Fibroblast of skin of scalp (primary cell): ENCODE data around the gene SNAP47.
A peak's percentile ranks its signal among the peaks of the same experiment; 100 is the strongest.

Experiments
- DNase-seq: peaks from one replicate; pipeline ENCODE4 v3.0.0-alpha.2; 2013

The SNAP47 gene

DNA sequence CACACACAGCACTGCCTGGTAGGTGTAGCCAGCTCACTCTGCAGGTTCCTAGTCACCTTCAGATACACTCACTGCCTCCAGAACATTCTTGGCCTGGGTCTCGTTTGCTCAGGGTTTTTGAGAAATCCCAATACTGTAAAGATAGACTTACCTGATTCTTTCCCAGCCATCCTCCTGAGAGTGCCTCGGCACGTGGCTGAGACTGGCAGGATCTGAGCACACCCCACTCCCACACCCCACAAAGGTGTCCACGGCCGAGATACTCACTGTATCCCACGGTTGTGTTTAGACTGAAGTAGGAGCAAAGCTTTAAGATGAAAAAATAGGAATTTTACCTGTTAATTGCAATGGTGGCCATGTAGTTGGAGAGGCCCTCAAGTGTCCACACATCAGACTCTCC, 33.4 kb downstream of the SNAP47 start:
- no peak for DNase-seq

DNA sequence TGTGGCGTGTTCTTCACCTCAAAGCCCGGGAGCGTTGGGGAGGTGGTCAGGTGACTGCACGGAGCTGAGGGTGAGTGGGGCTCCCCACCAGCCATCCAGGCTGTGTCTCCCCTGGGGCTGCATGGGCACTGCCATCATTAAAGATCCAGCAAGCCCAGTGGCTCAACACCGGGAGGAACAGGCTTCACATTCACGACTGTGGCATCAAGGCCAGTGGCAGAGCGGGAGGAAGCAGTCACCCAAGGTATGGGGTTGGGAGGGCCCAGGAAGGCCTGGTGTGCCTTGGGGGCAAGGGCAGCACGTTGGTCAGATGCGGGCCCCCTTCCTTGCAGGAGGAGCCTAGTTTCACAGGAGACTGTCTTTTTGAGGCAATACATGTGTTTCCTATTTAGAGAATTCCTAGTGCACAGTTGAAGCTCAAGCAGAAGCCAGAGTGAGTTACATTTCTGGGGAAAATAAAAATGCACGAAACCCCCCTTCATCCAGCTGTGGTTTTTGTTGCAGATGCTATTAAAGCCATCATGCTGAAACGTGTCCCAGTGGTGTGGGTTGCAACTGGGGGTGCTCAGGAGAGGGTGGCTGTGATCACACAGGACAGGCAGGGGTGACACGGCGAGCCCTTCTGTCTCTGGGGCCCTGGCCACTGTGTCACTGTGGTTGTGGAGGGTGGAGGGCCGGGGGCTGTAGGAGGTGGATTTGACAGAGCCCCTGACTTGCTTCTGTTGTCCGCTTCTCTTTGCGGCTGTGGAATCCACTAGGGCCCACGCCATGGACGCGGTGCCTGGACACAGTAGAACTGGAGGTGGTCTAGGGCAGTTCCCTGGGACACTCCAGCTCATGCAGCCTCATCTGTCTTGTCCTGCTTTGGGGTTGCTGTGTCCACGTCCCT, 34.1 kb downstream of the SNAP47 start:
- DNase-seq = peak; percentile 59

DNA sequence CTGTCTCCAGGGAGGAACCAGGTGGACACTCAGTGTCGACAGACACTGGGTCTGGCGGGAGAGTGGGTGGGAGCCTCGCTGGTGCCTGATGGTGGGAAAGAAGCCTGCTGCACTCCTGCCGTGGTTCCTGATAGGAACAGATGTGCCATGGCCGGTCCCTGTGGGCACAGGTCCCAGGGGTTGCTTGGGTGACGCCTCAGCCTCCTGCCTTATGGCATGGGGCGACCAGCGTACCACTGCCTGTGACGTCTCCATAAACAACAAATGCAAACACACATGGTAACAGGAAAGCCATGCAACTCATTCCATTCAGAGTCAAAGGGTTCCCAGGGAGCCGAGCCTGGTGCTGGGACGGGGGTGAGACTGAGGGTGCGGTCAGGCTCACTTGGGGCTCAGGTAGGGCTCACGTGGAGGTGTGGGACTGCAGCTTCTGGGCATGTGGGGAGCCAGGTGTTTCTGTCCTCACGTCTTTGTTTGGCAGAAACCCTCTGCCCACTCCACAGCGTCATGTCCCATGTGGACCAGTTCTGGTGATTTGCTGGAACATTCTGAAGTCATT, 34.8 kb downstream of the SNAP47 start:
- DNase-seq = no peak

DNA sequence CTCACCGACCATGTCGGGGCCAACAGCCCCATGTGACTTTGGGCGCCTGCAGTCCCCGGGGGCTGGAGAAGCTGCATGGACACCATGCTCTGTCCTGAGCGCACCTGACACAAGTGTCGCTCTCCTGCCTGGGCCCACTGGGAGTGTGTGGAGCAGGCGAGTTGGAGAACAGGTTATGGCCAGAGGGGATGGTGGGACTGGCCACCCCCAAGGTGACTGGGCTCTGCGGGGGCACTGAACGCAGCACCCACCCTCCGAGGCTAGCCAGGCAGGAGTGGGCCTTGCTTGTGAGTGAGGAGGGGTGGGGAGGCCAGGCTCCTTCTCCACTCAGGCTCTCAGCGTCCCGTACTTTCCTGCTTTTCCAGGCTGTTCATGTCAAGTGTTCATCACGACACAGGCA, 35.6 kb downstream of the SNAP47 start:
- no peak for DNase-seq

DNA sequence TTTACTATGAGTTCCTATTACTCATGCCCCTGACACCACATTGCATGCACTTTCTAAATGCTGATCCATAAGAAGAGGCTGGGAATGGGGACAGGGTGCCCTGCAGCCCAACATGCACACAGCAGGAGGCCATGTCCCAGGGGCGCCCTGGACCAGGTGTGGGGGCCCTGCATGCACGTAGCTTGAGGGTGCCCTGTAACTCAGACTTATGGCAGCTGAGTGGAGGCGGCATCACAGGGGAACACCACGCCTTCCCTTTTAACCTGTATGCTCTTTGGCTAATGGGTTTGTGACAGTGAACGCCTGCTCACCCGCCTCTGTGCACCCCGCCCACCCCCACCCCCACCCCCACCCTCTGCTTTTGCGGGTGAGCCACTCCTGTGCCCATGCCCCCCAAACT, 36.1 kb downstream of the SNAP47 start:
- no peak for DNase-seq

DNA sequence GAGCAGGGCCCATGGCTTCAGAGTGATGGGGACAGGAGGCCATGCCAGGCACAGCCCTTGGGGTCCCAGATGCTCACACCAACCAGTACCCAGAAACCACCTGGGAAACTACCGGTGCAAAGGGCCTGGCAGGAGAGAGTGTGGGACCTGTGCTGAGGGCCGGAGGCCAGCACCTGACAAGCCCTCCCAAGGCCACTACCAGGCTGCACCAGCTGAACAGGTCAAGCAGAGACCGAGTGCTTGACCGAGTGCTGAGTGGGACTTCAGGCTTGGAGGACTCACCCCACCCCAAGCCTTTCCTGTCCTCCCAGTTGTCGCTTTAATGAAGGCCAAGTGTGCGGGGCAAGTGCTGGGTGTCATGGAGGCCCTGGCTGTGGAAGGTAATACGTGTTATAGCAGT, 36.5 kb downstream of the SNAP47 start:
- no peak for DNase-seq

DNA sequence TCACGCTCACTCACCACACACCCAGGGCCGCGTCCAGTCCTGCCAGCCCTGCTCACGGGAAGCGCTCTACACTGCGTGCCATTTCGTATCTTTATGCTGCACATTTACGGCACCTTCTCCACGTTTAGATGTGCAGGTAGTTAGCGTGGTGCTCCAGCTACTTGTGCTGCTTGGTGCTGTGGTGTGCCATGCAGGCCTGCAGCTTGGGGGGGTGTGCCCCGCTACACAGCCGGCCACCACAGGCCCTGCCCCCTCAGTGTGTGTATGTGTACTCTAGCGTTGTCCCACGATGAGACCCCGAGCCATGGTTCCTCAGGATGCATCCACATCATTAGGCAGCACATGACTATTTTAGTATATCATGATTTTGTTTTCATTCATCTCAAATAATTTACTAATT, 38.3 kb downstream of the SNAP47 start:
- DNase-seq = no peak

DNA sequence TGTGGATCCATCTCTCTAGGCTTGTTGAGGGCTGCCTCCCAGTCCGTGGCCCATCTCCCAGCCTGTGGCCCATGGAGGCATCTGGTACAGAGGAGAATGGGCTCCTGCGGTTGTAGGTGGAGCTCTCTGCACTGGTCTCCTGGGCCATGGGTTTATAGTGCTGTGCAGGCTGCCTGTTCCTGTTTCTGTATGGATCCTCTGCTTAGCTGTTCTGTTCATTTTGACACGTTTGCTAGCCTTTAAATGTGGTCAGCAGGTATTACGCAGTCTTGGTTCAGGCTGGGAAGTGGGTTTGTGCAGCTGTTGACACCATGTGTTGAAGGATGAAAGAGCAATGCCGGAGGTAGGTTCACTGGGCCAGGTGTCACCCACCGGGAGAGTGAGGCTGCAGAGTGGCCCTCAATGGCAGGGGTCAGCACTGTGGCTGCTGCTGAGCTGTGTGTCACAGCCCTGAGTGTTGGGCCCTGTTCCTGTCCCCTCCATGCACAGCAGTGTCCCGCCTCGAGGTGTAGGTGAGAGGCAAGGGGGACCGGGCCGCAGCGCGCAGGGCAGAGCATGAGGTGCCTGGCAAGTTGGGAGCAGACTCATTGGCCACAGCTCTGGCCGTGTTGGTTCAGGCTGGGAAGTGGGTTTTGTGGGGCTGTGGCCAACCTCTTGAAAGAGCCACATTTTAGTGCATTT, 39.0 kb downstream of the SNAP47 start:
- no peak for DNase-seq

DNA sequence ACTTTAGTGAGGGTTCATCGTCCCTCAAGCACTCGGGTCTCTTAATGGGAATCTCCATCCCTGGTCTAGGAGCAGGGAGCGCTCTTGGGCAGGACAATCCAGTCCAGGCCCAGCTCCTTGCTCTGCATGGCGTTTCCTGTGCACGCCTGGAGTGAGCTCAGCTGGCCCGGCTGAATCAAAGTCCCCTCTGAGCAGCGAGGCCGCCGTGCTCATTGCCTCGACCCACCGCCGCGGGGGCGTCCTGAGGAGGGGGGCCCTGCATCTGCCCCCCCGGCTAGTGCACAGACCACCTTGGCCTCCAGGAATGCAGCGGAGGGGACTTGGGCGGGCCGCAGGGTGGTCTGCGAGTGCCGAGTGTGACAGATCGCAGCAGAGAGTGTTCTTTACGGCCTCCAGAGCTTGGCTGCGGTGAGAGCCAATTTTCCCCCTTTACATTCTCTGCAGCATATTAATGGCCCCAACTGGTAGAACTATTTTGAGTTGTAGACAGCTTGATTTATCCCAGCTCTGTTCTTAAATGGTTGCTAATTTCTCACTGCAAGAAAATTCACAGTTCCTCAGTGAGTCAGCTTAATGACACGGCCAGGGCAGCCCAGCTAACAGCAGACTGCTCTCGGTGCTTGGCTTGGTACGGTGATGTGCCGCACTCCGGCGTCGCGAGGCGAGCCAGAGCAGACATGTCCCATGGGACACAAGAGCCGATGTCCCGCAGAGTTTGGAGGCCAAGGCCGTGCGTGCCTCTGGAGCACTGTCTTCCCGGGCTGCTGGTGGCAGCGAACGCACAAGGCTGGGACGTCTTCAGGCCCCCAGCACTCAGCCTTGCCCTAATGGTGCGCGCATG, 39.8 kb downstream of the SNAP47 start:
- peak; percentile 96 for DNase-seq

DNA sequence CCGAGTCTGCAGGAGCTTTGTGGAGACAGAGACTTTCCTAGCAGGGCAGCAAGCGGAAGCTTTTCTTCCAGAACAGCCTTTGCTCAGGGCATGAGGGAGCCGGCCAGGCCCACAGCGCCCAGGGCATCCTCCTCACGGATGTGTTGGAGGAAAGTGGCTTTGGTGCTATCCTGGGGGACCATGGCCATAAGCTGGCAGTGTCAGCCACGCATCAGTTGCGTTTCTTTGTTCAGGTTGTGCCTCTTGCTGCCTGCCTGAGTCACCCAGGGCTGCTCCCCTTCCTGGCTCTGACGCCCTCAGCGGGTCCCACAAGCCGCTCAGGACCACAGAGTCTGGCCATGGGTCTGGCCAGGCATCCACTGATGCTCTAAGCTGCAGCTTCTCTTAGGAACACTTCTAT, 40.6 kb downstream of the SNAP47 start:
- peak; percentile 24 for DNase-seq

DNA sequence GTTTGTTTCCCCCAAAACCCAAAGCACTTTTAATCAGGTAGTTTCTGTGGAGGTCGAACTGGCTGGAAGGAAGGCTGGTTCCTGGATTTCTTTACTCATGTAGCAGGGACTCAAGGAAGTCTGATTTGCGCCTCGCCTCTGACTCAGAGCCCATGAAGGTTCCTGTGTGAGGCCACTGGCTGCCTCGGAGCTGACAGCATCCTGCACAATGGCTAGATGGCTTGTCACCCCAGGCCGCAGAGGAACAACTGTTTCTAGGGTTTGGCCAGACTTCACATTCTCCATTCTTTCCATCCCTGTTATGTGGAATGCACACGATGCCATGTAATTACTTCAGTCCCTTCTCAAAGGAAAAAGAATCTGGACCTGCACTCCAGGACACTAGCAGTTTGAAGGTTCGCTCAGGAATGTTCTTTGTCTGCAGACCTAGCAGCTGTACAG, 41.1 kb downstream of the SNAP47 start:
- DNase-seq = peak; percentile 93

DNA sequence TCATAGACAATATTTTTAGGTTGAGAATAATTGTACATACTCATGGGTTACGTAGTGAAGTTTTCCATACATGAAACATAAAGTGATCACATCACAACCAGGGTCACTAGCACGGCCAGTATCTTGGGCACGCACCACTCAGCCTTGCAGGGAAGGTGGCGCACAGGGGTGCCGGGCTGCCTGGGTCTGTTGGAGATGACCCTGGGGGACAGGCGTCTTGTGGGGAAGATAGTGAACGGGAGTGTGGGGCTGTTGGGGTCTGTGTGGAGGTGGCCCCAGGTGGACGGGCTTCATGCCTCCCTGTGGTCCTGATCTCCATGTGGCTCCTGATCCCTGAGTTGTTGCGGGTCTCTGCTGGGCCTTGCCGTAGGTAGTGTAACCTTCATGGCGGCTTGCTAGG, 41.9 kb downstream of the SNAP47 start:
- no peak for DNase-seq

DNA sequence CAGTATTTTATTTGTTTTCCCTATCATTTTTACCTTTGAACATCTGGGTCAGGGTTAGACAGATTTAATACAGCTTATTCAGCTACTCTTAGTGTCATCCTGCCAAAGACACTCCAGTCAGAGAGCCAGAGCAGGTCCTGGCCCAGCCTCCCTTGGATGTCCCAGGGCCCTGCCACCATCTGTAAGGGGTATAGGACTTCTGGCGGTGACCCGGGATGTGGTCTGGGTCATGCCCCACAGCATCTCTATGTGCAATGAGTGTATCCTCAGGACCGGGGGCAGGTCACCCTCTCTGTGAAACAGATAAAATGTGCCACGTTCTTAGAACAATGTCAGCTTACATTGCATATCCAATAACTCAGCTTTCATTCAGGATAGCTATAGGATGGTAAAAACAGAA, 42.4 kb downstream of the SNAP47 start:
- no peak for DNase-seq

DNA sequence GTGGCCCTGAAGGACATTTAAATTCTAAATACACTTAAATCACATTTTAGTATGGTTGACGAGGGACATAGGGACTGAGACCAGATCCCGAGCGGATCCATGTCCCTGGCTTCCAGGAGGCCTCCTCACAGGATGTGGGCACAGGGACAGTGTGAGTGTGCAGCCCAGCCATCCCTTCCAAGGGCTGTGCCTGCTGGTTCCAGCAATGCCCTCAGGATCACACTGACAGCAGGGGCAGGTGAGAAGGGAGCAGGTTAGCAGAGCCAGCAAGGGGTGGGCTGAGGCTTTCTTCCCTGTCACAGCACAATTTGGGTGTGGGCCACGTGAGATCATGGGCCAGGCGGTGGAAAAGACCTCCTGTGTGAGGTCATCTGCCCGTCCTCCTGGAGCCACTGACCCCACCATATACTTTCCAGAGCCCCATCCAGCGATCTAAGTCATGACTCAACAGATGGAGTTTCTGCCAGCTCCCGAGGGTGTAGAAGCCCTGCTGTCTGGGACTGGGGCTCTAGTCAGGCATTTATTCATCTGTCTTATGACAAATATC, 43.2 kb downstream of the SNAP47 start:
- peak; percentile 65 for DNase-seq

DNA sequence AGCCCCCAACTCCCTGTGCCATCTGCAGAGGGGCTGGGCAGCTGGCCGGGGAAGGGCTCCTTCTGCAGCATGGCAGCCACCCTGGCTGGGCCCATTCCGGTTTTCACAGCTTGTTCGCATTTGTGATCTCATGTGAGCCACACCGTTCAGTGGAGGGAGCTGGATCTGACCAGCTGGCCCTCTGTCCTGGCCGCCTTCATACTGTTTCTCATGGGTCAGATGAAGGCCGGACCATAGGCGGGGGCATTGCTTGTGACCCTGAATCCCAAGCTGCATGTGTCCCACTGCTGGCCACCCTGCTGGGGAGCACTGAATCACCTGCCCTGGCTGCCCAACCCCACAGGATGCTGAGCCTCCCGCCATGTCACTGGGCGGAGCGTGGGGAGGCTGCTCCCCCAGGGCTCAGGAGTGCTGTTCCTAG, 43.8 kb downstream of the SNAP47 start:
- DNase-seq = no peak

DNA sequence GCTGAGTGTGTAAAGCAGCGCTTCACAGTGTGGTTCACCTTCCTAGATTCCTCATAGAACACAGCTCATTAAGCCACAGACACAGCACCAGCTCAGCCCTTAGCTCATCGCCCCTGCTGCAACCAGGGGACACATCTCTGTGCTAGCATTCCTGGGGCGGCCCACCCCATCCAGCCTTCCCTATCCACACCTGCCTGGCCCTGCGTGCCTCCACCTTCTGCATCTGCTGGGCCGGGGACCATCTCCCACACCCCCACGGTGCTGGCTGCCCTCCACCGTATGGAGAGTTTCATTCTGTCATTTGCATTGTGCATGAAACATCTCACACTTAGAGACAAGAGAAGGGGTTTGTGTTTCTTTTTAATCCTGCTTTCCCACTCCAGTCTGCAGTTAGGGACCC, 44.5 kb downstream of the SNAP47 start:
- DNase-seq = no peak

DNA sequence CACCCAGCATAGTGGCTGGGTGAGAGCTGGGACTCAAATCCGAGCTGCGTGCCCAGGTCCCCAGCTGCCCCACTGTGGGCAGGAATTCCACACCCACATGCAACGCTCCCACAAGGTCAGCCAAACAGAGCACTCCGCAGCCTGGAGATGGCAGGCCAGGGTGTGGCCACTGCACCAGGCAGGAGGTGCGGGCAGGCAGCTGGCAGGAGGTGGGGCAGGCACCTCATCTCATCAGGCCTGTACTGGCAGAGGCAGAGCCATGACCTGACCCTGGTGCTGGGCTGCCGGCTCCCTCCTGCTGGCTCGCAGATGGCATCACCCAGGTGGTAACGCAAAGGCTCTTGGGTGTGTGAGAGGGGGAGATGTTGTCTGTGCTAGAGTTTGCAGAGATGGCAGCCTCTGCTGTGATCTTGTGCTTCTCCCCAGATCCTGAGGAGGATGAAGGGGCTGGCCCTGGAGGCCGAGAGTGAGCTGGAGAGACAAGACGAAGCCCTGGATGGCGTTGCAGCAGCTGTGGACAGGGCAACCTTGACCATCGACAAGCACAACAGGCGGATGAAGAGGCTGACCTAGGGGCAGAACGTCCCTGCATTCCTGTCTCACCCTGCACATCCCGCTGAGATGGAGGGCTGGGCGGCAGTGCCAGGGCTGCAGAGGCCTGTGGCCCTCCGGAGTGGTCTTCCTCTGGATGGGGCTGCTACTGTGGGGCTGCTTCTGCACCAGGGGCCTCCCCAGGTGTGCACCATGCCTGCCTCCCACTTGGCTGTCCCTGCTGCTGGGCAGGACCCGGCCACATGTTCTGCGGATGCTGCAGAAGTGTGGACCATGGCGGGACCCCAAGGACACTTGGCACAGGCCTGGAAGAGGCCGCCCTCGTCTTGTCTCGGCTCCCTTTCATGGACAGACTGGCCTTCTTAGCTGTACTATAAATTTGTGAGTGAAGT, 45.1 kb downstream of the SNAP47 start:
- no peak for DNase-seq

DNA sequence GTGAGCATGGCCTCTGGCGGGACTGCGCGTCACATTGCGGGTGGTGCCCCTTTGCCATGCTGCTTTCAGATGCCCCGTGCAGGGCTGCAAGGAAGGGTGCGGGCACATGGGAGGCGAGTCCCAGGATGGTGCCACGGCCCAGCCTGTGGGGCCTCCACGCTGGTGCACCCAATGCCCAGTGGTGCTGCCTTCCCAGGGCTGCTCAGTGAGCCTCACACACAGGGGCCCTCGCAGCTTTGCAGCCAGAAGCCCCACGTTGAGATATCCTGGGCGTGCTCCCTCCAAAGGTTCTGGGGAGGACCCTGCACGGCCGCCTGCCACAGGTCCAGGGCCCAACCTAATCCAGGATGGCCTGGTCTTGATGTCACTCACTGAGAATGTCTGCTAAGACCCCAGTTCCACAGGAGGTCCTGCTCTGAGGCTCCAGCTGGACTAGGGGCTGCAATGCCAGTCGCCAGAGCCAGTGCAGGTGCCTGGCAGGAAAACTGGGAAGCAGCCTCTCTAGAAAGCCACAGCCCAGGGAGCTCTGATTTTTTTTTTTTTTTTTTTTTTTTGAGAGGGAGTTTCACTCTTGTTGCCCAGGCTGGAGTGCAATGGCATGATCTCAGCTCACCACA, 46.2 kb downstream of the SNAP47 start:
- no peak for DNase-seq

DNA sequence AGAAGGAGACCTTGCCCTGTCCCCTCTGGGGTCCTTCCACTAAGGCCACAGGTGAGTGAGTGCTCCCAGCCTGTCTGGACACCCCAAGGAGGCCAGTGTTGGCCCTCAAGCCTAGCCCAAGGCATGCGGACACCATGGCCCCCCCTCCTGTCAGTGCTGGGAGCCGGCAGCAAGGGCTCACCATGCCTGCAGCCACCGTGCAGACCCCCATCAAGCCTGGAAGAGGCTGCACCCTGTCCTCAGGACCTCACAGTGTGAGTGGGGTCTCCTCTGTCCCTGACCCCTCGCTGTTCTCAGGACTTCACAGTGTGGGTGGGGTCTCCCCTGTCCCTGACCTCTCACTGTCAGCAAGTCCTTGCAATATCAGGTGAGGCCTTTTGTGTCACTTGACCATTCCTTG, 47.0 kb downstream of the SNAP47 start:
- no peak for DNase-seq

DNA sequence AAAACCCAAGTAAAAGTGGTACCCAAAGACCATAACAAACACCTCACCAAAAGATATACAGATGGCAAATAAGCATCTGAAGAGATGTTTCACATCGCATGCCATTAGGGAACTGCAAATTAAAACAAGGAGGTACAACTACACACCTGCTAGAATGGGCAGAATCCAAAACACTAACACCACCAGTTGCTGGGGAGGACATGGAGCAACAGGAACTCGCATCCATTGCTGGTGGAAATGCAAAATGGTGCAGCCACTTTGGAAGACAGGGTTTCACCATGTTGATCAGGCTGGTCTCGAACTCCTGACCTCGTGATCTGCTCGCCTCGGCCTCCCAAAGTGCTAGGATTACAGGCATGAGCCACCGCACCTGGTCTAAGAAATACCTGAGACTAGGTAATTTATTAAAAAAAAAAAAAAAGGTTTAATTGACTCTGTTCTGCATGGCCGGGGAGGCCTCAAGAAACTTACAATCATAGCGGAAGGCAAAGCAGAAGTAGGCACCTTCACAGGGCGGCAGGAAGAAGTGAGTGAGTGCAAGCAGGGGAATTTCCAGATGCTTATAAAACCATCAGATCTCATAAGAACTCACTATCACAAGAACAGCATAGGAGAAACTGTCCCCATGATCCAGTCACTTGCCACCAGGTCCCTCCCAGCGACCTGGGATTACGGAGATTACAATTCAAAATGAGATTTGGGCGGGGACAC, 50.0 kb downstream of the SNAP47 start:
- DNase-seq = no peak
